ENCODE data around the gene DIDO1.

Gene DIDO1

DNA sequence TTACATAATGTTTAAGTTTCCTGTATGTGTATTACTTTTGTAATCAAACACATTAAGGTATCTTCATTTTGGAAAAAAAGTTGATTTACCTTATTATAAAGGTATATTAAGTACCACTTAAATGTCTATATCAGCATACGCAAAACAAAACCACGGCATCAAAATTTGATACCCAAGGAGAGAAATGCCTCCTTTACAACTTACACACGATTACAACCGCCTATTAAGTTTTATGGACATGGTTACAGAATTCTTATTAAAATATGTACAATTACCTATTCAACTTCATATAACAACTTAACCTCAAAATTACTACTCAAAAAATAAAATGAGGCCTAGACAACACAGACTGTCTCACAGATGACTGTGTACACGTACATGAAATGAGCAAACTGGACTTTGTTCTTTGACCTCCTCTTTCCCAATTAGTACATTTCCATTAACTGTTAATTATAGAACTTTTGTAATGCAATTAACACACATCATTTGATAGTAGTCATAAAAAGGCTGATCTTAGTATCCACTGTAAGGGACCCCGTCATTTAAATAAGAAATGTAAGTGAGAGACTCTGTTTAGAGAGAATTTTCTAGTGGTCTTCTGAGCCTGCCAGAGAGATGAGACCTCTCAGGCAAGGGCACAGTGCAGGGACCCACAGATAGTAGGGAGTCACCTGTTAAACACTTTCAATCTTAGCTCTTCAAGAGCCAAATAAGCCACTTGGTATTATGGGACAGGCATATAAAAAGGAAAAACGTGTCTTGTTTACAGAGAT is 2.5 kb downstream of the DIDO1 start:
- TF ChIP-seq, protein P1, sequence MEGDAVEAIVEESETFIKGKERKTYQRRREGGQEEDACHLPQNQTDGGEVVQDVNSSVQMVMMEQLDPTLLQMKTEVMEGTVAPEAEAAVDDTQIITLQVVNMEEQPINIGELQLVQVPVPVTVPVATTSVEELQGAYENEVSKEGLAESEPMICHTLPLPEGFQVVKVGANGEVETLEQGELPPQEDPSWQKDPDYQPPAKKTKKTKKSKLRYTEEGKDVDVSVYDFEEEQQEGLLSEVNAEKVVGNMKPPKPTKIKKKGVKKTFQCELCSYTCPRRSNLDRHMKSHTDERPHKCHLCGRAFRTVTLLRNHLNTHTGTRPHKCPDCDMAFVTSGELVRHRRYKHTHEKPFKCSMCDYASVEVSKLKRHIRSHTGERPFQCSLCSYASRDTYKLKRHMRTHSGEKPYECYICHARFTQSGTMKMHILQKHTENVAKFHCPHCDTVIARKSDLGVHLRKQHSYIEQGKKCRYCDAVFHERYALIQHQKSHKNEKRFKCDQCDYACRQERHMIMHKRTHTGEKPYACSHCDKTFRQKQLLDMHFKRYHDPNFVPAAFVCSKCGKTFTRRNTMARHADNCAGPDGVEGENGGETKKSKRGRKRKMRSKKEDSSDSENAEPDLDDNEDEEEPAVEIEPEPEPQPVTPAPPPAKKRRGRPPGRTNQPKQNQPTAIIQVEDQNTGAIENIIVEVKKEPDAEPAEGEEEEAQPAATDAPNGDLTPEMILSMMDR (IDR thresholded peaks at IDR 0.05), result no peak

DNA sequence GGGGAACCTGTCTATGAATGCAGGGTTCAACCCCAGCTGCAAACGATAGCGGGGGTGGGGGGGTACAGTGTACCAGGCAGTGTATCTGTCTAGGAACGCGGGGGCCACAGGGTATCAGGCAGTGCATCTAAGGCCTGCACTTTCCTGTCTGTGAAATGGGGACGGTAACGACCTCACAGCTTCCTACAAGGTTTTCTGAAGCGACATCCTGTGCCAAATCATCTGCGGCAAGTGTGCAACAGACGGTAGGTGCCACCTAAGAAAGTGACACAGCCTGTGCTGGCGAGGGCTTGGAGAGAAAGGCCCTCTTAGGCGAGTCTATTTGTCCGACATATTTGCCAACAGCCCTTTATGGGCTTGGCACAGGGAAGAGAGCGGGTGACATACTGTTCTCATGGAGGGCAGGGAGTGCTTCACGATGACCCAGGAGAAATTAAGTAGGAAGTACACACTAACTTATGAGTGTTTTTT is 3.8 kb downstream of the DIDO1 start:
- TF ChIP-seq, protein P1 (IDR thresholded peaks at IDR 0.05), result no peak

DNA sequence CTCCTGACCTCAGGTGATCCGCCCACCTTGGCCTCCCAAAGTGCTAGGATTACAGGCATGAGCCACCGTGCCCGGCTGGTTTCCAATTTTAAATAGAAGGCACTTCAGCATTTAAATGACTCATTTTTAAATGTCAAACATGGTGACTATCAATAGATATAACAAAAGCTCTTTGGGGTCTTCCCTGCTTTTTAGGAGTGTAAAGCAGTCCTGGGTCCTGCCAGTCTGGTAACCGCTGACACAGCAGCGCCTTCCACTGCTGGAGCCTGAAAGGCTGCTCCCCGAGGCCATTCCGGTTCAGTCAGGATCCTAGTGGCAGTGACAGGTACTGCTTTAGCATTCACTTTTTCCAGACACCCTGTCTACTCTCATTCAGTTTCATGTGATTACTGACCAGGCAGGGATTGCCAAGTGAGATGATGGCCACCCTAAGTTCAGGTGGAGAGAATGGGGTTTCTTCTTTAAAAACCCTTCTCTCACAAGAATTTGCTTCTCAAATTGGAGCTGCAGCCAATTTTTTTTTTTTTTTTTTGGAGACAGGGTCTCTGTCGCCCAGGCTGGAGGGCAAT is 5.1 kb downstream of the DIDO1 start:
- TF ChIP-seq, protein P1 (IDR thresholded peaks at IDR 0.05), result peak; percentile 52; the same call in 1 of the 2 replicates

DNA sequence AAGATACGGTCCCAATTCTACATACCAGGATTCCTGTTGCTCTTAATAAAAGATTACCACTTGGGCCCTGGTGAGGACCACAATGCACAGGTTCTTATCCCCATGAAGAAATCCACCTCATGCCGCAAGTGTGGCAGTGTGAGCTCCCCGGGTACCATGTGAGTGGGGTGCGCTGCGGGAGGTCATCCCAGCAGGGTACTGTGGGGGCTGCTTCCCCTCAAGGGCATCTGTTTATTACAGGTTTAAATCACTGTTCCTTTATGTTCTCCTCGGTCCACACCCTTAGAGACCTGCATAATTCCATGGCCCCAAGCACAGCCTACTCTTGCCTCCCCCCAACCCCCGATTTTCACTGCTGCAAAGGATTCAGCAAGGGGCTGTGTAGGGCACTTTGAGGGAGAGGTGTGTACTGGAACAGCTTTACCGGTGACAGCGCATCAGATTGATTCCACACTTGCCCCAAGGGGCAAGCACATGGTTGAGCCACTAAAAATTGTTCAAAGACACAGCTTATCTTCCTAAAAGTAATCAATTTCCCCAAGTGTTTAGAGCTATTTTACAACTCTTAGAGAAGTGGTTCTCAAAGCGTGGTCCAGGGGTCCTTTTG is 6.2 kb downstream of the DIDO1 start:
- TF ChIP-seq, protein P1 (IDR thresholded peaks at IDR 0.05), result no peak

DNA sequence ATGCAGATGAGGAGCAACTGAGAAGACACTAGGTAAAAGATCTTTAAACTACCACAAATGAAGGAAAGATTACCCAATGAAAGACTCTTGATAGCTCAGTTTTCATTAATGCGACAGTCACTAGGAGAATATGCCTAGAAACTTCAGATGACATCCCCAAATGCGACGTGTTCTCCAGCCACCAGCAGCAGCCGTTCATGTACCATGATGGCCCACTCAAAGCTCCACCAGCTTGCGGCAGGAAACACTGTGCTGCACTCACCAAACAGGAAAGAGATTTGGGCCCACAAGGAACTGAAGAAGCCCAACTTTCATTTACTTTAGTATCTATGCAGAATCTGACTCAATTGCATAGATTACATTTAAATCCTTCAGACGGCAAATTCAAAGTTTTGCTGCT is 7.5 kb downstream of the DIDO1 start:
- TF ChIP-seq, protein P1 (IDR thresholded peaks at IDR 0.05), result no peak

DNA sequence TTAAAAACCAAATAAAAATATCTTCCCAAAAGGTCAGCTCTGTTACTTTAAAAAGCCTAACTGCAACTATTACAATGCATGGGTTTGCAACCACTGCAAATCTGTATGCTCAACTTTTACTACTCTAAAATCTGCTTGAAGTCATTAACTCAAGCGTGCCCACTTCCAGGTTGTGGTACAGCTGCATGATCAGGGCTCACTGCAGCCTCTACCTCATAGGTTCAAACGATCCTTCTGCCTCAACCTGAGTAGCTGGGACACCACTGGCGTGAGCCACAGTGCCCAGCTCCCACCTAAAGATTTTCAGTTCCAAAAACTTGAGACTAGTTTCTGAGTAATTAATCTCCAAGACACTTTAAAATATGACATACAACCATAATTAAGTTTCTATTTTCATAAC is 8.2 kb downstream of the DIDO1 start:
- TF ChIP-seq, protein P1 (IDR thresholded peaks at IDR 0.05), result no peak

DNA sequence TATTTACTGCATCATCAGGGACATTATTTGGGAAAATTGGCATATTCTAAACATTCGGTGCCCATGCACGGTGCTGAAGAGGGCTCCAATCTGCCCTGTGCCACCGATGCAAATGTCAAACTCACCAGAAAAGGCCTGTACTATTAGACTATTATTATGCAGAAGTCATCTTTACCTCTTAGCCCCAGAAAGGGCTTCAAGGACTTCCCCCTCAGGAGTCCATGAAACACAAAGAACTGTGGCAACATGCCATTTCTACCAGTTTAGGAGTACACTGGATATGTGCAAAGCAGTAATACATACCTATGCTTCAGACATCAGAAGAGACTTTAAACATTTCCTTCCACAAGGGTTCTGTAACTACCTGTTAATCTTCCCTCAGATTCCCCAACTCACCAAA is 8.6 kb downstream of the DIDO1 start:
- TF ChIP-seq, protein P1 (IDR thresholded peaks at IDR 0.05), result no peak

Data from LNCAP (cell line).